Suppressor macrophage (primary cell): ENCODE results near the gene UPK1A.
"Not testable (repeated sequence)": the region's sequence is repeated elsewhere in the genome, so short reads cannot be mapped to it uniquely, and the experiment has no call there.

Experiments used
- DNase-seq, 4 experiments: peaks; one replicate each; pipeline ENCODE4 v3.0.0-alpha.2; 2020 to 2022

UPK1A gene

DNA sequence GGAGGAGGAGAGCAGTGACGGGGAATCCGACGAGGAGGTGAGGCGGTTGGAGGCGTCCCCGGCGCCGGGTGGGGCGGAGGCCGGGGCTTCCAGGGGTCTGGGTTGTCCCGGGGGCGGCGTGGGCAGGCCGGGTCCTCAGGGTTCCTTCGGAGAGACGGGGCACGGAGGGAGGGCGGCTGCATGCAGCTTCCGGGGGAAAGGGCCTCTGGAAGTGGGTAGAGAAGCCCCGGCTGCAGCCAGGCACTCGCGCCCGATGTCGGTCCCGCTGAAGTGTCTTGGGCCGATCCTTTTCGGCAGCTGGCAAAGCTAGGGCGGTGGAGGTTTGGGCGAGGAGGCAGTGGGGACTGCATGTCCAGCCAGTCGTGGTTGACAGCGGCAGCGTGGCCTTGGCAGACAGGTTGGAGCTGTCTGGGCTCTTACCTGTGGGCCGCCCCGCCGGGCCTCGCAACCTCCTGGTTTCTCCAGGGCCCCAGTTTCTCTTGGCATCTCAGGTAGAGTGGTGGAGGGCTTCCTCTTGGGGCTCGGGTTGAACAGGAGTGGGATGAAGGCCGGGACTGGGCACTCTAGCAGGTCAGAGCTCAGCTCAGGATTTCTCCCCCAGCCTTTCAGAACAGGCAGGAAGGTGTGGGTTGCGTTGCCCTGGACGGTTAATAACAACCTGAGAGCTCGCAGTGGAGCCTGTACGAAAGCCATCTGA, 52.2 kb downstream of the UPK1A start:
- peak; percentile 16 to 63 (median 46) for DNase-seq

- DNase-seq: no peak
These were observed 53.3 kb downstream of the UPK1A start for GRCh38 chr19:35719402-35720162.

DNA sequence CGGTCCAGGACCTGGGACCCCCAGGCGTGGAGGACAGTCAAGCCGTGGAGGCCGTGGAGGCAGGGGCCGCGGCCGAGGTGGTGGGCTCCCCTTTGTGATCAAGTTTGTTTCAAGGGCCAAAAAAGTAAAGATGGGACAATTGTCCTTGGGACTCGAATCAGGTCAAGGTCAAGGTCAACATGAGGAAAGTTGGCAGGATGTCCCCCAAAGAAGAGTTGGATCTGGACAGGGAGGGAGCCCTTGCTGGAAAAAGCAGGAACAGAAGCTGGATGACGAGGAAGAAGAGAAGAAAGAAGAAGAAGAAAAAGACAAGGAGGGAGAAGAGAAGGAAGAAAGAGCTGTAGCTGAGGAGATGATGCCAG, 53.8 kb downstream of the UPK1A start:
- no peak for DNase-seq

DNA sequence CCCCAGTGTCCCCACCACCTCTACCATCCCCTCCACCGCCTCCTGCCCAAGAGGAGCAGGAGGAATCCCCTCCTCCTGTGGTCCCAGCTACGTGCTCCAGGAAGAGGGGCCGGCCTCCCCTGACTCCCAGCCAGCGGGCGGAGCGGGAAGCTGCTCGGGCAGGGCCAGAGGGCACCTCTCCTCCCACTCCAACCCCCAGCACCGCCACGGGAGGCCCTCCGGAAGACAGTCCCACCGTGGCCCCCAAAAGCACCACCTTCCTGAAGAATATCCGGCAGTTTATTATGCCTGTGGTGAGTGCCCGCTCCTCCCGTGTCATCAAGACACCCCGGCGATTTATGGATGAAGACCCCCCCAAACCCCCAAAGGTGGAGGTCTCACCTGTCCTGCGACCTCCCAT, 54.3 kb downstream of the UPK1A start:
- no peak for DNase-seq

DNA sequence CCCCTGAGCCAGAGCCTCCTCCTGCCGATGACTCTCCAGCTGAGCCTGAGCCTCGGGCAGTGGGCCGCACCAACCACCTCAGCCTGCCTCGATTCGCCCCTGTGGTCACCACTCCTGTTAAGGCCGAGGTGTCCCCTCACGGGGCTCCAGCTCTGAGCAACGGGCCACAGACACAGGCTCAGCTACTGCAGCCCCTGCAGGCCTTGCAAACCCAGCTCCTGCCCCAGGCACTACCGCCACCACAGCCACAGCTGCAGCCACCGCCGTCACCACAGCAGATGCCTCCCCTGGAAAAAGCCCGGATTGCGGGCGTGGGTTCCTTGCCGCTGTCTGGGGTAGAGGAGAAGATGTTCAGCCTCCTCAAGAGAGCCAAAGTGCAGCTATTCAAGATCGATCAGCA, 55.1 kb downstream of the UPK1A start:
- DNase-seq: no peak

DNA sequence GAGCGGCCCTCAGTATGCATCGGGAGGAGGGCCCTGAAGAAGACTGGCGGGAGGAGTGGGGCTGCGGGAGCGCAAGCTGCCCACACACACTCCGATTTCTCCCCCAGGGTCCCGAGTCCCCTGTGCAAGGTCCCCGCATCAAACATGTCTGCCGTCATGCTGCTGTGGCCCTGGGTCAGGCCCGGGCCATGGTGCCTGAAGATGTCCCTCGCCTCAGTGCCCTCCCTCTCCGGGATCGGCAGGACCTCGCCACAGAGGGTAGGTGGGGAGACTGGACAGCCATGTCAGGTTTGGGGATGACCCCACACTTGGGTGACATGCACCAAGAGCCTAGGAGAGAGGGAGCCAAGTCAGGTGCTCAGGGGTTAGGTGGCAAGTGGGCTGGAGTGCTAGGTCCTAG, 56.1 kb downstream of the UPK1A start:
- no peak for DNase-seq

- DNase-seq: no peak
These were observed 56.6 kb downstream of the UPK1A start for GRCh38 chr19:35722897-35723296.

GRCh38 chr19:35723671-35724070, 57.4 kb downstream of the UPK1A start:
- no peak for DNase-seq

GRCh38 chr19:35724132-35724531, 57.8 kb downstream of the UPK1A start:
- not testable (repeated sequence) for DNase-seq

- DNase-seq: no peak
These were observed 58.2 kb downstream of the UPK1A start for GRCh38 chr19:35724560-35724959.

DNA sequence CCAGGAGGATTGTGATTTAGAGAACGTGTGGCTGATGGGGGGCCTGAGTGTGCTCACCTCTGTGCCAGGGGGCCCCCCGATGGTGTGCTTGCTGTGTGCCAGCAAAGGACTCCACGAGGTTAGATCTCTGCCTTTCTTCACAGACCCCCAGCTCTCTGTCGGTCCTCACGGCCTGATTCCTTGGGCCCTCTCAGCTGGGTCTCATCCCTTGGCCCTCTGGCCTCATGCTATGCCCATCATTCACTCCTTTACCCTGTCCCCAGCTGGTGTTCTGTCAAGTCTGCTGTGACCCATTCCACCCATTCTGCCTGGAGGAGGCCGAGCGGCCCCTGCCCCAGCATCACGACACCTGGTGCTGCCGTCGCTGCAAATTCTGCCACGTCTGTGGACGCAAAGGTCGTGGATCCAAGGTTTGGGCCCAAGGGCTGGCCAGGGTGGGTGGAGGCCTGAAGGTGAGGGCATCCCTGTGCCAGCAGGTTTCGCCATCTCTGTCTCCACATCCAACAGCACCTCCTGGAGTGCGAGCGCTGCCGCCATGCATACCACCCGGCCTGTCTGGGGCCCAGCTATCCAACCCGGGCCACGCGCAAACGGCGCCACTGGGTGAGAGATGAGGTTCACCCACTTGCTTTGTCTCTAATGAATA, 59.0 kb downstream of the UPK1A start:
- no peak for DNase-seq

DNA sequence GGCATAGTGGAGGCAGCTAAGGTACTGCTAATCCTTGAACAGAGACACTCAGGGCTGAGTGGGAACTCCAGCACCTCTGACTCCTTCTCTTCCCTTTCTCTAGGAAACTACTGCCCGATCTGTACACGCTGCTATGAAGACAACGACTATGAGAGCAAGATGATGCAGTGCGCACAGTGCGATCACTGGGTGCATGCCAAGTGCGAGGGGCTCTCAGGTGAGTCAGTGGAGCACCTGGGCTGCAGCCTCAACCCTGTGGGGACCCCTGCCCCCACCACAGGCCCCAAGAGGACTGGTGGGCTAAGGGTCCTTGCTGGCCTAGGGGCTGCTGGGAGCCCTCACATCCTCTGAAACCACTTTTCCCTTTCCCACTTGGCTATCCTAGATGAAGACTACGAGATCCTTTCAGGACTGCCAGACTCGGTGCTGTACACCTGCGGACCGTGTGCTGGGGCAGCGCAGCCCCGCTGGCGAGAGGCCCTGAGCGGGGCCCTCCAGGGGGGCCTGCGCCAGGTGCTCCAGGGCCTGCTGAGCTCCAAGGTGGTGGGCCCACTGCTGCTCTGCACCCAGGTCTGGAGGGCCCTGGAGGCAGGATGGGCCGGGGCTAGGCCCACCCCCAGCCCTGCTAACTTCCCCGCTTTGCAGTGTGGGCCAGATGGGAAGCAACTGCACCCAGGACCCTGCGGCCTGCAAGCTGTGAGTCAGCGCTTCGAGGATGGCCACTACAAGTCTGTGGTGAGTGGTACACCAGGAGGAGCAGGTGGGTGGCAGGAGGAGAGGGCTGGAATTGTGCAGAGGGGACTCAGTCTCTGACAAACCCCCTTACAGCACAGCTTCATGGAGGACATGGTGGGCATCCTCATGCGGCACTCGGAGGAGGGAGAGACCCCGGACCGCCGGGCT, 61.0 kb downstream of the UPK1A start:
- no peak for DNase-seq
